ENCODE results near the gene CHMP3.
"Not testable (repeated sequence)": the region's sequence is repeated elsewhere in the genome, so short reads cannot be mapped to it uniquely, and the experiment has no call there.

CHMP3 gene

DNA sequence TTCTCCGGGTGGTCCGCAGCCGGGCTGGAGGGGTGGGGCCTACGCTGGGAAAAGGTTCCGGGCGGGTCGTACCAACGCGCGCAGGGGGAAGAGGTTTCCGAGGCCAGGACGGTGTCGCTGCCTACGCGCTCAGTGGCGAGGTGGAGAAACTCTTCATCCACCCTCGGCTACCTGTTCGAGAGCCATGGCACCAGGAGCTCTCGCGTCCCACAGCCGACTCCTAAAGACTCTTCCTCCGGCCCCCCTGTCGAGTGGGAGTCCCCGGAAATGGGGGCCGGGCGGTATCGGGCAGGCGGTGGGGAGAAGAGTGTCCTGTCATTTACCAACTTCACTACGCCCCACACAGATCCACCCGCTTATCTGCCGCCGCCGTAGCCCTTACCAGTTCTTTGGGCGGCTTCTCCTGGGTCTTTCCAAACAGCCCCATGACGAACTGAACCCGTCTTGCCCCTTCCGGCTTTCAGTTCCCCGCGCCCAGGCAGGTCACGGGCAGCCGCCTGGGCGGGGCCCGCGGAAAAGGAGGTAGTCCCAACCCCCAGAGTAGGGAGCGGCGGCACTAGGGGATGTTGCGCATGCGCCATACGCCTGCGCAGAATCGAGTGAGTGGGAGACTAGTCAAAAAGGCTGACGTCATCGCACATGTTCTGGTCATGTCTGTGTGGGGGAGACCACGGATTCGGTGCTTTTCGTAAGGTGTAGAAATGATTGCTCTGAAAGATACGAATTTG lies at the start of gene CHMP3:
TSS of gene CHMP3 (minus strand) at position 522 of the 728 bp plus-strand sequence. CDS start at position 427, 95 bp downstream.
- DNase-seq: peak; percentile 96 to 97

DNA sequence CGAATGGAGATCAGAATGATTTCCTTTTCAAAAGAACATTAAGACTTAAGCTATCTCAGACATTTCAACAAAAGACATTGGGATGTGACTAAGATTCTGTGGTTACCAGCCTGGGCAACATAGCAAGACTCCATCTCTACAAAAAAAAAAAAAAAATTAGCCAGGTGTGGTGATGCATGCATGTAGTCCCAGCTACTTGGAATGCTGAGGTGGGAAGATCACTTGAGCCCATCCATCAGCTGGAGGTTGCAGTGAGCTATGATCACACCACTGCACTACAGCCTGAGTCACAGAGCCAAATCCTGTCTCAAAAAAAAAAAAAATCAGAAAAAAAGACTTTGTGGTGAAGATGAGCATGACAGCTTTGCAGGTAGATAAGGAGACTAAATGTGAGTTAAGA lies 47.6 kb upstream of the CHMP3 start:
- no peak for DNase-seq

DNA sequence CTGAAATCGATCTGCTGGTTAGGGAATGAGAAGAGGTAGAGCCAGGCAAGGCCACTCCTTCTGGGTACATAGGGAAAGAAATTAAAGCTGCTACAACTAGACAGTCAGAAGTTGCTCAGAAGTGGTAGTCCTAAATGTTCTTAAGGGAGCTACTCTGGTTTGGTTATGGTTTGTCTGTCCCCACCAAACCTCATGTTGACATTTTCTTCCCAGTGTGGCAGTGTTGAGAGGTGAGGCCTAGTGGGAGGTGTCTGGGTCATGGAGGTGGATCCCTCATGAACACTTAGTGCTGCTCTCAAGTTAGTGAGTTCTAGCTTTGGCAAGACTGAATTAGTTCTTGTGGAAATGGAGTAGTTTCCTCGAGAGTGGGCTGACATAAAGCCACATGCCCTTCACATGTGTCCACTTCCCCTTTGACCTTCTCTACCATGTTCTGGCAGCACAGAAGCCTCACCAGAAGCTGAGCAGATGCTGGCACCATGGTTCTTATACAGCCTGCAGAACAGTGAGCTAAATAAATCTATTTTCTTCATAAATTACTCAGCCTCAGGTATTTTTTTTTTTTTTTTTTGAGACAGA lies 45.7 kb upstream of the CHMP3 start:
- no peak for DNase-seq

DNA sequence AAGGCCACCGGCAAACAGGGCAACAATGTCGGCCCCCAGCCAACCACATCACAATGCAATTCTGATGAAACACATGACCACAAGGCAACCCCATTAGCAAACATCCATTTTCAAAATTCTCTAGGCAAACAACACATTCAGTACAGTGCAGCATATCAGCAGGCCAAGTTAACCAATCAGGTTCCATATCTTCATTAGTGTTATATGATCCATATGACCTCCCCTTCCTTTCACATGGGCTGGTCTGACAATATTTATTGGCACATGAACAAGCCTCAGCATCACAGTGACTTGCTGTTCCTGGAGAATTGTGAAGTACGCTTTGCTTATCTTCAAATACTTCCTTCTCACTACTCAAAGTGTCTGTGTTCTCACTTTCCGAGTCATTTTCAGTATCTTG lies 40.7 kb upstream of the CHMP3 start:
- no peak for DNase-seq

DNA sequence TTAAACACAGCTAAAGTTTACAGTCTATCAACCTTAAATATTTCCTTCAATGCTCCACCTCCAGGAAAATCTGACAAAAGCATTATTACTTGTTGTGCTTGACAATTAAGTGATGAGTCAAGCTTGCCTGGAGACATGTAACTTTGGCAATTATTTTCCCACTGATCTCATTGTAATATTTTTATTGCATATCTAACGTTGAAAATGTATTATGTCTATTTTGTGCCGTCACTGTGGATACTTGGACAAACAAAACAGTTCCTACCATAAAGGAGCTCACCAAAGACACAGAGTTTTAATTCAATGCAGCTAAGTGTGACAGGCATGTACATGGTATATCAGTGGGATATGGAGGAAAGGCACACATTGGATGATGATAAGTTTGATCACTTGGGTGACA lies 35.7 kb upstream of the CHMP3 start:
- DNase-seq: no peak

DNA sequence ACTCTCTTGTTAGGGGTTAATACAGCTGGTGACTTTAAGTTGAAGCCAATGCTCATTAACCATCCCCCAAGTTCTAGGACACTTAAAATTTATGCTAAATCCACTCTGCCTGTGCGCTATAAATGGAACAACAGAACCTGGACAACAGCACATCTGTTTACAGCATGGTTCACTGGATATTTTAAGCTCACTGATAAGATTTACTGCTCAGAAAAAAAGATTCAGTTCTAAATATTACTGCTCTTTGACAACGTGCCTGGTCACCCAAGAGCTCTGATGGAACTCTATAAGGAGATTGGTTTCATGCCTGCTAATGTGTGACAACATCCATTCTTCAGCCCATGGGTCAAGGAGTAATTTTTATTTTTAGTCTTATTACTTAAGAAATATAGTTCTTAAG lies 32.9 kb upstream of the CHMP3 start:
- no peak for DNase-seq

DNA sequence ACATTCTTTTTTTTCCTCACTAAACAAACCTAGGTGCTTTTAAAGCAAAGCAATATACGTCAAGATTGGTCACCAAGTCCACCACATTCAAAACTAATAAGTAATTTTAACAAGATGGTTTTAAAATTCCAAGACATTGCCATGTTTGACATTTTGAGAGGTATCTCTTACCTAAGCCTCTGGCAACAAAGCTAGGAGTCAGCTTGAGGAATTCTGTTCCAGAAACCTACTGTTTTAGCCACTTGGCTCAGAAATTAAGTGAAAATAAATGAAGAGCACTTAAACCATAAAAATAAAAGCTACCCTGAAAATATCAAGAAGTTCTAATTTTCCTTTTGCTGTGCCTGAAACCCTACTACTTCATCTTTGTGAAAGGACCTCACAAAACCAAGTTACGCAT lies 30.0 kb upstream of the CHMP3 start:
- DNase-seq: no peak

DNA sequence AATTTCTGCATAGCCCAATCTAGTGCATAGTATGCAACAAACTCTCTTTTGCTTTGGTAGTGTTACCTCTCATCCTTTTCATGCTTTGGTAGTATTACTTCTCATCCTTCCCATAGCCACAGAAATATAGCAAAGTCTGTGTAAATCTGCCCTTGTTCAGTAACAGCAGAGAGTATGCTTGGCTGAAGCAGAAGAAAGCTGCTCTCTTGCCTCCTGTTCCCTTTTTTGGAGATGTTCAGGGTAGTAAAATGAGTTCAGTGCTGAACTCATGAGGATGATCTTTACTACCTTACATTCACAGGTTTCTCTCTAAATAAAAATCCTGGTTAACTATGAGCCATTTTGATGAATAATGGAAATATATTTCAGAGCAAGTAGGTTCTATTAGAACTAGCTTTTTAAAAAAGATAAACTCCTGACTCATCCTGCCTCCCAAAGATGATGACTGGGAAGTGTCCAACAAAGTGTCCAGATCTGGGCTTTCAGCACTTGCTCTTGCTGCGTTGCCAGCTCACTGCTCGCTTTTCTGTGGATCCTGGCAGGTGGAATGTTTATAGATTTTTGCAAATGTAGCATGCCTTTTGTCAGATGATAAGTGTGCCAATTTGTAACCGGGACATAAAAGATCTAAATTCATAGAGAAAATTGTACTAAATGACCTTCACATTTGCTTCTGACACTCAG lies 29.4 kb upstream of the CHMP3 start:
- DNase-seq: no peak

DNA sequence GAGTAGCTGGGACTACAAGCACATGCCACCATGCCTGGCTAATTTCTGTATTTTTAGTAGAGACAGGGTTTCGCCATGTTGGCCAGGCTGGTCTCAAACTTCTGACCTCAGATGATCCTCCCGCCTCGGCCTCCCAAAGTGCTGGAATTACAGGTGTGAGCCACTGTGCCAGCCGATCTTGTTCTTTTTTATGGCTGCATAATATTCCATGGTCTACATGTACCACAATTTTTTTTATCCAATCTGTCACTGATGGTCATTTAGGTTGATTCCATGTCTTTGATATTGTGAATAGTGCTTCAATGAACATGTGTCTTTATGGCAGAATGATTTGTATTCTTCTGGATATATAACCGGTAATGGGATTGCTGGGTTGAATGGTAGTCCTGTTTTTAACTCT lies 26.5 kb upstream of the CHMP3 start:
- not testable (repeated sequence) for DNase-seq

DNA sequence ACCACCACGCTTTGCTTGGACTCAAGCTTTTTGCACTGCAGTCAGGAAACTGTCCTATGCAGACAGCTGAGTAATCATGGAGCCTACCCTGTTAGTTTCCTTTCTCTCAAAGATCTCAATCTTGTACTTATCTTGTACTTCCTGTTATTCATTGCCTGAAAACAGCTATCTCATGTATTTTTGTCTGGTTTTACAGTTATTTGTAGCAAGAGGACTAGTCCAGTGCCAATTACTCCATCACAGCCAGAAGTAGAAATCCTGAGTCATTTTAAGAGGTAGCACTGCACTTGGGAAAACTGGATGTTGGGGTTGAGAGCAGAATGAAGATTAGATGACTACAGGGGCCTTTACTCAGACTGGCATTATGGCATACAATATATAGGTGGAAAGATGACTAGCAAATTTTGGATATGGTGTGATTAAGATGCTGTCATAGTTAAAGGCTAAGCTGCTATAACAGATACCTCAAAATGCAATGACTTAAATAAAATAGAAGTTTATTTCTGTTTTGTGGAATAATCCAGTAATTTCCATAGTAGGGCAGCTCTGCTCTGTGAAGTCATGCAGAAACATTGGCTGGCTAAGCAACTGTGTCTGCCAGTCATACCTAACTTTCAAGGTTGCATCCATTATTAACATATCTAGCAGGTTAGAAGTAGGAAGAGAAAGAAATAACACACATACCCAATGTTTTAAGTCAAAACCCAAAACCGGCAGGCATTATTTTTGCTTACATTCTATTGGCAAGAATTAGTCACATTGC lies 21.1 kb upstream of the CHMP3 start:
- DNase-seq: no peak

DNA sequence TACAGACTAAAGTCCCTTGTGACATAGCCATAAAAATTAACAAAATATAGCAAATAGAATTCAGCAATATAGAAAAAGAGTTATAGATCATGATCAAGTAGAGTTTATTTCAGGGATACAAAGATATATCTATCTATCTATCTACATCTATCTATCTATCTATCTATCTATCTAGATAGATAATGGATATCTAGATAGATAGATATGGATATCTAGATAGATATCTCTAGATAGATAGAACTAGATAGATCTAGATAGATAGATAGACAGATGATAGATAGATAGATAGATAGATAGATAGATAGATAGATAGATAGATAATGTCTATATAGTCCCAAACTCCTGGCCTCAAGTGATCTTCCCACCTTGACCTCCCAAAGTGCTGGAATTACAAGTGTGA lies 17.3 kb upstream of the CHMP3 start:
- DNase-seq: no peak

DNA sequence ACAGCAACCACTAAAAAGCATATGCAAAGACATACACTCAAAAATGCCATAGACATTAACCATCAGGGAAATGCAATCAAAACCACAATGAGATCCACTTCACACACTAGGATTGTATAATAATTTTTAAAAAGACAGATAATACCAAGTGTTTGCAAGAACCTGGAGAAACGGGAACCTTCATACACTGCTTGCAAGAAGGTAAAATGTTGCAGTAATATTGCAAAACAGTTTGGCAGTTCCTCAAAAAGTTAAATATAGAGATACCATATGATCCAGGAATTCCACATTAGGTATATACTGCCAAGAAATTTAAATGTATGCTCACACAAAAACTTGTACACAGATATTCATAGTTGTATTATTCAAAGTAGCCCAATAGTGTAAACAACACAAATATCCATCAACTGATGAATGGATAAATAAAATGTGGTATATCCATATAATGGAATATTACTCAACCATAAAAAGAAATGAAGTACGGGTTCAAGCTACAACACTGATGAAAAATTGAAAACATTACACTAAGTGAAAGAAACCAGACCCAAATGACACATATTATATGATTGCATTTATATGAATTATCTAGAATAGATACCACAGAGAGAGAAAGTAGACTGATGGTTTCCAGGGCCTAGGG lies 14.7 kb upstream of the CHMP3 start:
- no peak for DNase-seq

DNA sequence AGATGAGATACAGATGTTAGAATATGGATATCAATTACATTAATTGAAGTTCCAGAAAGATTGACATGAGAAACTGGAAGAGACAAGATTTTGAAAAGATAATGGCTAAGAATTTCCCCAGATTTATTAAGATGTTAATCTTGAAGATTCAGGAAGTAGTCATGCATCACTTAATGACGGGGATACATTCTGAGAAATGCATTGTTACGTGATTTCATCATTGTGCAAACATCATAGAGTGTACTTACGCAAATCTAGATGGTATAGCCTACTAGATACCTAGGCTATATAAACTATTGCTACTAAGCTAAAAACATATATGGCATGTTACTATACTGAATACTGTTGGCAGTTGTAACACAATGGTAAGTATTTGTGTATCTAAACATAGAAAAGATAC lies 6.8 kb upstream of the CHMP3 start:
- no peak for DNase-seq

DNA sequence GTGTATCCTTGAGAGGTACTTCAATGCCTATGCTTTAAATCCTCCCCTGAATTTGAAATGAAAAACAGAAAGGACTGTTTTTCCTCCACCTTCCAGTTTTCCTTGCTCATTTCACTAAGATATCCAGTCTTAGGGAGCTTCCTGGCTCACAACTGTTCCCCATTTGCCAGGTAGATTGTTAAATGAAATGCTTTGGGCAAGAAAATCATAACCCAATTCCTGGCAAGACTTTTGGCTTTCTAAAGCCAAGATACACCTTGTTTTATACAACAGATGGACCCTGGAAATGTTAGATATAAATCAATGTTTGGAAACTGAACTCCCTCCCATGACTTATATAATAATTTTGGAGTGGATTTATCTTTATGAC lies 3.6 kb upstream of the CHMP3 start:
- no peak for DNase-seq

DNA sequence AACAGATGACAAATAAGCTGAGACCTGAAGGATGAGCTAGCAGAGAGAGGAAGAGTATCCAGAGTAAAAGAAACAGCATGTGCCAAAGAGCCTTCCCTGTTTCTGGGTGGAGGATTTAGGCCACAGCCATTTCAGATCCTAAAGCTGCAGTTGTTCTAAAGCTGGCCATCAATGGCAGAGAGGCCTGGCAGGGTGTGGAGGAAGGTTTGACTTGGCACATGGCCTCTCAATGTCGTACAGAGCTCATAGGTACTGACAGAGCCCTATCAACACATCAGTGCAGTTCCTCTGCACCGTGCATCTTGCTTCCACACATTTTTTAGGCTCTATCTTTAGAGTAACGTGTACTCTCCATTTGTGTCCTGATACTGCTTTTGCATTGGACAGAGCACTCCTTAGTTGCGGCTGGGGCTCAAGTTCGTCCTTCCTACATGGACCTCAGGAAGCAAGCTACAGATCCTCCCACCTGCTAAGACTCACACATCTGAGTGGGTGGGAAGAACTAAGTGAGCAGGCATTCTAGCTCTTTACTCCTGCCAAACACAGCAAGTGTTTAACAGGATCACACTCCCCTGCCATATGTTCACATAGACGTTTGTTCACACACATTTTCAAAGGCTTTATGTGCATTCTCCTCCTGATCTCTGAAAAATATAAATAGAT lies 3.0 kb upstream of the CHMP3 start:
- DNase-seq: no peak

DNA sequence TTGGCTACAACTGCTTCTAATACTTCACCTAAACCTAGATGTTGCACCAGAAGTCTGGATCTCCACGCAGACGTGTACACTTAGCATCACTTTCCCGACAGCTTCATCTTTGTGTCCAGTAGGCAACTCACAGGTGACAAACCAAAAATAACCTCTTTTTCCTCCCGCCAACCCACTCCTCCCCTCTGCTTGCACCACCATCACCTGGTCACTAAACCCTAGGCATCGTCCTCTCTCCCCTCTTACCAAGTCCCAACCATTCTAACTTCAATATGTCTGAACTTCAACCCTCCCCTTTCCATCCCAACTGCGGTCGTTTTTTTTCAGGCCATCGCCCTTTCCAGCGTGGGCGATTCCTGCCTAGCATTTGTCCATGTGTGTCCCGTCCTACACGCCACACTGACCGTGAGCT lies 413 bp upstream of the CHMP3 start:
- no peak for DNase-seq

DNA sequence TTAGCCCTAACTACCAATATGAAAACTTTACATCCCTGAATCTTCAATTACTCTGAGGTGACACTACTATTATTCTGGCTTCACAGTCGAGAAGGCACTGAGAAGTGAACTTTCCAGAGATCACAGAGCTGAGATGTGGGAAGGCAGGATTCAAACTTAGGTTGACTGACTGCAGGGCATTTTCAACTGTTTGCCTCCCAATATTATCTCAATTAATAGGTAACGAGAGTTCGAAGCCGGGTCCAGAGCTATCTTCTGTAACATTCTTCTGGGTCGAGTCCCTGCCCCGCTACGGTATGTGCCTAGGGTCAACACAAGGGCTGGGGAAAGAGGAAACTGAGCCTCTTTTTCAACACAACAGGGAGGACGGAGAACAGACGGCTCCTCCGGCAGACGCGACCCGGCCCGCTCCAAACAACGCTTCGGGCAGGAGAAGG lies 740 bp downstream of the CHMP3 start:
- DNase-seq: no peak

DNA sequence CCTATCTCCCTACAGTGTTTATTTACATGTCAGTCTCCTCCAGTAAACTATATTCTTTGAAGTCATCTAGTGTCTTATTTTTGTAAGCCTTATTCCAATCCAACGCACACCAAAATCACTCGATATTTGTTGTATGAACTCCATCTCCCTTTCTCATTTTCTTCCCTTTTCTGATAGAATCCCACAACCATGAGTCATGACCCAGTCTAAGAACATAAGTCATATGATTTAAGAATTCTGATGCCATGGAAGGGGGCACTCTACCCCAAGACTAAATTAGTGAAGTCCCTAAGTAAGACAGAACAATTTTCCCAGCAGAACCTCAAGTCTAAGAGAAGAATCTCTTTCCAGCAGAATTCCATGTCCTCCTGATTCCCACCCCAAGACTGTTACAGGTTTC lies 5.4 kb downstream of the CHMP3 start:
- no peak for DNase-seq

DNA sequence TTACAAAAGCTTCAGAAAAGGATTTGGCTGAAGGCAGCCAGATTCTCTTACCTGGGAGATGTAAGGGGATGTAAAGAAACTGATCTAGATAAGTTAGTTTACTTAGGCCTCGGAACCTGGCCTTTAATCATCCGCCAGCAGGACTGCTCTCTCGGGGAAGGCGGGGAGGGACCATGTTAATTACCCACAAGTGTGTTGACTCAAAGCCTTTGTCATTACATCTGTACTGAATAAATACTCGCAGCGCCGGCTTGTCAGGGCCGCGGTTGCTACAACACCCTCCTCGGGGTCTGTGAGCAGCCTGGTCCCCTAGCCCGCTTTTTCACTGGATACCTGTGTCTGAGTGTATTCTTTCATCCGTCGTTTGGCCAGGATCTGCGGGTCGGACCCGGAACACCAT lies 6.7 kb downstream of the CHMP3 start:
- DNase-seq: no peak

DNA sequence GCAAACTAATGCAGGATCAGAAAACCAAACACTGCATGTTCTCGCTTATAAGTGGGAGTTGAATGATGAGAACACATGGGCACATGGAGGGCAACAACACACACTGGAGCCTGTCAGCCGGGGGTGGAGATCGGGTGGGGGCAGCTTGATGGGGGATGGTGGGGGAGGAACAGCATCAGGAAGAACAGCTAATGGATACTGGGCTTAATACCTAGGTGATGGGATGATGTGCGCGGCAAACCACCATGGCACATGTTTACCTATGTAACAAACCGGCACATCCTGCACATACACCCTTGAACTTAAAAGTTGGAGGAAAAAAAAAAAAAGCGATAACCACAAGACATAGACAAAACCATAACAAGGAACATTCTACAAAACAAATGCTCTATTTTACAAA lies 10.4 kb downstream of the CHMP3 start:
- no peak for DNase-seq

DNA sequence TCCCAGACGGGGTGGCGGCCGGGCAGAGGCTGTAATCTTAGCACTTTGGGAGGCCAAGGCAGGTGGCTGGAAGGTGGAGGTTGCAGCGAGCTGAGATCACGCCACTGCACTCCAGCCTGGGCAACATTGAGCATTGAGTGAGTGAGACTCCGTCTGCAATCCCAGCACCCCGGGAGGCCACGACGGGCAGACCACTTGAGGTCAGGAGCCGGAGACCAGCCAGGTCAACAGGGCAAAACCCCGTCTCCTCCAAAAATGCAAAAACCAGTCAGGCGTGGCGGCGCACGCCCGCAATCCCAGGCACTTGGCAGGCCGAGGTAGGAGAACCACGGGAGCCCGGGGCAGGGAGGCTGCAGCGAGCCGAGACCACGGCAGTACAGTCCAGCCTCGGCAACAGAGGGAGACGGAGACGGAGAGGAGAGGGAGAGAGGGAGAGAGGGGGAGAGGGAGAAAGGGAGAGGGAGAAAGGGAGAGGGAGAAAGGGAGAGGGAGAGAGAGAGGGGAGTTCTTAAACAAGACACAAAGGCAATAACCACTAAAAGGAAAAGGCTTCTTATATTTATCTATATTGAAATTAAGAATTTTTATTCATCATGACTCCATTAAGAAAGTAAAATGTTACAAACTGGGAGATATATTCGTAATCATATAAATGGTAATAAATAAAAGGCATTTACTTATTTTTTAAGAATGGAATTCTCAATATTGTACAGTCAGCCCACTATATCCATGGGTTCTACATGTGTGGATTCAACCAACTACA lies 13.1 kb downstream of the CHMP3 start:
- DNase-seq: not testable (repeated sequence)

DNA sequence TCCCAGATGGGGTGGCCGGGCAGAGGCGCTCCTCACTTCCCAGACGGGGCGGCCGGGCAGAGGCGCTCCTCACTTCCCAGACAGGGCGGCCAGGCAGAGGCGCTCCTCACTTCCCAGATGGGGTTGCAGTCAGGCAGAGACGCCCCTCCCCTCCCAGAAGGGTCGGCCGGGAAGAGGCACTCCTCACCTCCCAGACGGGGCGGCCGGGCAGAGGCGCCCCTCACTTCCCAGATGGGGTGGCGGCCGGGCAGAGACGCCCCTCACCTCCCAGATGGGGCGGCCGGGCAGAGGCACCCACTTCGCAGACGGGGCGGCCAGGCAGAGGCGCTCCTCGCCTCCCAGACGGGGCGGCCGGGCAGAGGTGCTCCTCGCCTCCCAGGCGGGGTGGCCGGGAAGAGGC lies 13.8 kb downstream of the CHMP3 start:
- not testable (repeated sequence) for DNase-seq

All from stimulated activated CD4-positive, alpha-beta T cell treated with anti-CD3 and anti-CD28 coated beads, Interleukin-2, amount 100 ng/mL, for 24 hours (primary cell).